GM12874 (cell line): ENCODE data around the gene C4B.
"Not testable (repeated sequence)": the region's sequence is repeated elsewhere in the genome, so short reads cannot be mapped to it uniquely, and the experiment has no call there.

ENCODE experiments used
- TF ChIP-seq, protein P1 (sequence below): IDR thresholded peaks from 2 replicates; pipeline ENCODE4 v1.5.1; 2011; ENCODE audit warnings: low read depth, mild to moderate bottlenecking, control low read depth, low read length, moderate library complexity; ENCODE audit not compliant: insufficient read depth

The C4B gene

DNA sequence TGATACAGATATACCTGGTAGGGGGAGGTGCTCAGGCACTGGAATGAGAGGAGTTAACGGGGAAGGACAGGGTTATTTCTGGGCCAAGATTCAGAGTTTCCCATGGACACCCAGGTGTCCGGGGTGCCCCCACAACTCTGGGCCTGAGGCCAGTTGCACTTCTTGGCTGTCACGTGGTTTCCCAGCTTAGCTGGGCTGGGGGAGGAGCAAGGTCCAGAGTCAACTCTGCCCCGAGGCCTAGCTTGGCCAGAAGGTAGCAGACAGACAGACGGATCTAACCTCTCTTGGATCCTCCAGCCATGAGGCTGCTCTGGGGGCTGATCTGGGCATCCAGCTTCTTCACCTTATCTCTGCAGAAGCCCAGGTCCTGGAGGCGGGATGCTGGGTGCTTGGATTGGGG is at the start of gene C4B:
C4B (plus strand) TSS at position 249 of the 400 bp plus-strand sequence; CDS start at position 300, 51 bp downstream.
- TF ChIP-seq, protein P1, sequence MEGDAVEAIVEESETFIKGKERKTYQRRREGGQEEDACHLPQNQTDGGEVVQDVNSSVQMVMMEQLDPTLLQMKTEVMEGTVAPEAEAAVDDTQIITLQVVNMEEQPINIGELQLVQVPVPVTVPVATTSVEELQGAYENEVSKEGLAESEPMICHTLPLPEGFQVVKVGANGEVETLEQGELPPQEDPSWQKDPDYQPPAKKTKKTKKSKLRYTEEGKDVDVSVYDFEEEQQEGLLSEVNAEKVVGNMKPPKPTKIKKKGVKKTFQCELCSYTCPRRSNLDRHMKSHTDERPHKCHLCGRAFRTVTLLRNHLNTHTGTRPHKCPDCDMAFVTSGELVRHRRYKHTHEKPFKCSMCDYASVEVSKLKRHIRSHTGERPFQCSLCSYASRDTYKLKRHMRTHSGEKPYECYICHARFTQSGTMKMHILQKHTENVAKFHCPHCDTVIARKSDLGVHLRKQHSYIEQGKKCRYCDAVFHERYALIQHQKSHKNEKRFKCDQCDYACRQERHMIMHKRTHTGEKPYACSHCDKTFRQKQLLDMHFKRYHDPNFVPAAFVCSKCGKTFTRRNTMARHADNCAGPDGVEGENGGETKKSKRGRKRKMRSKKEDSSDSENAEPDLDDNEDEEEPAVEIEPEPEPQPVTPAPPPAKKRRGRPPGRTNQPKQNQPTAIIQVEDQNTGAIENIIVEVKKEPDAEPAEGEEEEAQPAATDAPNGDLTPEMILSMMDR: not testable (repeated sequence)

DNA sequence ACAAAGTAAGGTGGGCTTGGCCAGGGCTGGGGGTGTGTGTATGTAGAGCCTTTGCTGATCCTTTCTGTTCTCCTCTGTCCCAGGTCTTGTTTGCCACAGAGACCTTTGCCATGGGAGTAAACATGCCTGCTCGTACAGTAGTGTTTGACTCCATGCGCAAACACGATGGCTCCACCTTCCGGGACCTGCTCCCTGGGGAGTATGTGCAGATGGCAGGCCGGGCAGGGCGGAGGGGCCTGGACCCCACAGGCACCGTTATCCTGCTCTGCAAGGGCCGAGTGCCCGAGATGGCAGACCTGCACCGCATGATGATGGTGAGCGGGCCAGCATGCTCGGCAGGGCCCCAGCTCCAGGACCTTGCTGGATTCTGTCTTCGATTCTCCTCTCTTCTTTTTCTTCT is 48.9 kb upstream of the C4B start:
- TF ChIP-seq, protein P1: no peak

DNA sequence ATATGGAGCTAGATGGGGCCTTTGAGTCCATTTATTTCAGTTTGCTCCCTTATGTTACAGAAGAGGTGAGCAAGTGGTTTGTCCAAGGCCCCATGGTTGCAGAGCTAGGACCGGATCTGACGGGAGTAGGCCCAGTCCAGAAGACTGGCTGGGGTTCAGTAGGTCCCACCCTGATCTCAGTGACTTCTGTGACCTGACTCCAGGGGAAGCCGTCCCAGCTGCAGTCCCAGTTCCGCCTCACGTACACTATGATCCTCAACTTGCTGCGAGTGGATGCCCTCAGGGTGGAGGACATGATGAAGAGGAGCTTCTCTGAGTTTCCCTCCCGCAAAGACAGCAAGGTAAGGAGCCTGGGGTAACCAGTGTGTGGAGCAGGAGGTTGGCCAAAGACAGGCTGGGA is 48.1 kb upstream of the C4B start:
- TF ChIP-seq, protein P1: no peak

DNA sequence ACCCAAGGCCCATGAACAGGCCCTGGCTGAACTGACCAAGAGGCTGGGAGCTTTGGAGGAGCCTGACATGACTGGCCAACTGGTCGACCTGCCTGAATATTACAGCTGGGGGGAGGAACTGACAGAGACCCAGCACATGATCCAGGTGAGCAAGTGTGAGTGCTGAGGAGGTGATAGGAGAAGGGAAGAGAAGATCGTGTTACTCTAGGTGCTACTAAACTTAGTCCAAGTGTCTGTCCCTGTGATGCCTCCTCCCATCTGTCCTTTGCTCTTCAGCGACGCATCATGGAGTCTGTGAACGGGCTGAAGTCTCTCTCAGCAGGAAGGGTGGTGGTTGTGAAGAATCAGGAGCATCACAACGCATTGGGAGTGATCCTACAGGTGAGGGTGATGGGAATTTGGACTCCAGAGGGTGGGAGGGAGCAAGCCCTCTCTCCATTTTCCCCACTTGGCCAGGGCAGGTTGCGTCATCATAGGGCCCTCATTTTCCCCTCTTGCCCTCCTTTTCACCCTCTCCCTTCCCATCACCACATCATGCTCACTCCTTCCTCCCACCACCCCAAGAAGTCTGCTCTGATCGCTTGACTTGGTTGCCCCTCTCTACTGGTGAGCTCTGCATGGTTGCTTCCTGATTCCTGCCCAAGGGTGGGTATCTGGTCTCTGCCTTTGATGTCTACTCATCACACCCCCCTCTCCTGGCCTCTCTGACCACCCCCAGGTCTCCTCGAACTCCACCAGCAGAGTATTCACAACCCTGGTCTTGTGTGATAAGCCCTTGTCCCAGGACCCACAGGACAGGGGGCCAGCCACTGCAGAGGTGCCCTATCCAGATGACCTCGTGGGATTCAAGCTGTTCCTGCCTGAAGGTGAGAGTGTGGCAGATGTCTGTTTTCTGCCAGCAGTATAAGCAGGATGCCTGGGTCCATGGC is 47.3 kb upstream of the C4B start:
- TF ChIP-seq, protein P1: no peak

DNA sequence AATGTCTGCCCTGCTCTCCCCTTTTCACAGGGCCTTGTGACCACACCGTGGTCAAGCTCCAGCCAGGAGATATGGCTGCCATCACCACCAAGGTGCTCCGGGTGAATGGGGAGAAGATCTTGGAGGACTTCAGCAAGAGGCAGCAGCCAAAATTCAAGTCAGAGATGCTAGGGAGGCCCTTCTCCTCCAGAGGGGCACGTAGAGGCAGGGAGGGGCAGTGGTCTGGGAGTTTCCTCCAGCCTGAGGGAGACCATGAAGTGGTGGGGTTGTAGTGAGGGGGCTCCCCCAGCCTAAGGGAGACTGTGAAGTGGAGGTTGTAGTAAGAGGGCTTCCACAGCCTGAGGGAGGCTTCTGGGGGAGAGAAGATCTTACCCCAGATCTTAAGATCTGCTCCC is 46.7 kb upstream of the C4B start:
- TF ChIP-seq, protein P1: no peak

DNA sequence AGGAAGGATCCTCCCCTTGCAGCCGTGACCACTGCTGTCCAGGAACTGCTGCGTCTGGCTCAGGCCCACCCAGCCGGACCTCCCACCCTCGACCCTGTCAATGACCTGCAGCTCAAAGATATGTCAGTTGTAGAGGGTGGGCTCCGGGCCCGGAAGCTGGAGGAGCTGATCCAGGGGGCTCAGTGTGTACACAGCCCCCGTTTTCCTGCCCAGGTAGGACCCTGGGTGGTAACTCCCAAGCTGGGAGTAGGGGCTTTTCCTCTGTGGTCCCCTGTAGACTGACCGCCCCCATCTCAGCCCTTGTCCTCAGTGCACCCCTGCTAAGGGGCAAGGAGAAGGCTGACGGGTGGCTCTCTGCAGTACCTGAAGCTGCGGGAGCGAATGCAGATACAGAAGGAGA is 46.3 kb upstream of the C4B start:
- TF ChIP-seq, protein P1: no peak

DNA sequence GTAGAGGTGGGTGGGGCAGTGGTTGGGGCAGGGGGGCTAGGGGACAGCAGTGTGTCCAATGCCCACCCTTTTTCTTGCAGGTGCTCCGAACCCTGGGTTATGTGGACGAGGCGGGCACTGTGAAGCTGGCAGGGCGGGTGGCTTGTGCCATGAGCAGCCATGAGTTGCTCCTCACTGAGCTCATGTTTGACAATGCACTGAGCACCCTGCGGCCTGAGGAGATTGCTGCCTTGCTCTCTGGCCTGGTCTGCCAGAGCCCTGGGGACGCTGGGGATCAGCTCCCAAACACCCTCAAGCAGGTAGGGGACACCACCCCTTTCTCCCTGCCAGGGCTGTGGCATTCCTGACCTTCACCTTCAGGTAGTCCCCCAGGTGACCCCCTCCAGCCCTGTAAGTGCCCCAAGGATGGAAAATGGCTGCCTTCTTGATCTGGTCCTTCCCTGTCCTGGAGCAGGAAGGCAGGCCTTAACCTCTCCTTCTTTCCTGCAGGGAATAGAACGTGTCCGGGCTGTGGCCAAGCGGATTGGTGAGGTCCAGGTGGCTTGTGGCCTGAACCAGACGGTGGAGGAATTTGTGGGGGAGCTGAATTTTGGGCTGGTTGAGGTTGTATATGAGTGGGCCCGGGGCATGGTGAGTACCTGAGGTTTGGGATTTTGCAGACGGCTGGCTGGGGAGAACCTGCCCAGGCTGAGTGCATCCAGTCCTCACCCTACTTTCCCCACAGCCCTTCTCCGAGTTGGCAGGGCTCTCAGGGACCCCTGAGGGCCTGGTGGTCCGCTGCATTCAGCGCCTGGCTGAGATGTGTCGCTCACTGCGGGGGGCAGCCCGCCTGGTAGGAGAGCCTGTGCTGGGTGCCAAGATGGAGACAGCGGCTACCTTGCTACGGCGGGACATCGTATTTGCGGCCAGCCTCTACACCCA is 45.5 kb upstream of the C4B start:
- TF ChIP-seq, protein P1: no peak
